ENCODE data around the gene NFATC3.

- no peak for TF ChIP-seq POLR2A (IDR thresholded peaks at IDR 0.05)
- TF ChIP-seq CTCF (IDR thresholded peaks at IDR 0.05) = no peak
Observed at GRCh38 chr16:68068926-68069325, 16.2 kb upstream of the NFATC3 start.
